Stimulated activated CD4-positive, alpha-beta T cell treated with anti-CD3 and anti-CD28 coated beads, Interleukin-15, amount 100 ng/mL, for 48 hours (primary cell): ENCODE results near the gene APOBEC2.

Experiments
- DNase-seq, 2 donors: peaks; one replicate each; pipeline ENCODE4 v3.0.0-alpha.2; 2020; ENCODE audit warnings: low read depth in 2 of 2

Gene APOBEC2

DNA sequence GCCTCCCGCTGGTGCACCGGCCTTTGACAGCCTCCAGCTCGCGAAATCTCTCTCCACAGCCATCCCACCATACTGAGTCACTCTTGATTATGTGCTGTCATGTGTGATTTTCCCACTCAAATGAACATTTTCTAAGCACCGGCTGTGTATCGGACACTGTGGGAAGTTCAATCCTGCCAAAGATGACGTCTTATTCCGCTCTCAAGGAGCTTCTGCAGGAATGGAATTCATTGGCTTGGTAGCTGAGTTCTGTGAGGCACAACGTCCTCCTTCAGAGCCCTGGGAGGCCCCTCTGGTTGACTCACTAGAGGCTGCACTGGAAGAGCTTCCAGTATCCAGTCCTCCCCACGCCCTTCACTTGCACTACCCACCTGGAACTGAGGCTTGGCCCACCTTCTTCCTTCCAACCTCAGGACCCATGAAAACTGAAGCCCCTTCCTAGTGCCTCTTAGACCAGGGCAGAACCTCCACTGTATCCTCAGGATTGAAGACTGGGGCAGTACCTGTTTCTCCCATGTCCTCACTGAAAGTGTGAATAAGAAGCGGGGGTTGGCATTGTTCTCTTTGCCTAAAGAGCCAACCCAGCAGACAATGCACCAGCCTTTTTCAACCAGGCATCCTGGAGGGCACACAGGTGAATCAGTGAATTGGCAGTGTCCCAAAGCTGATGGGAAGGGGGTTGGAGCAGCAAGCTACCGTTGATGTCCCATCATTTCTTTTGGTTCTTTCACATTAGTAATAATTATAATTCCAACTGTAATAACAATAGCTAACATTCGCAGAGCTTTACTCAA, 15.7 kb upstream of the APOBEC2 start:
- no peak for DNase-seq

DNA sequence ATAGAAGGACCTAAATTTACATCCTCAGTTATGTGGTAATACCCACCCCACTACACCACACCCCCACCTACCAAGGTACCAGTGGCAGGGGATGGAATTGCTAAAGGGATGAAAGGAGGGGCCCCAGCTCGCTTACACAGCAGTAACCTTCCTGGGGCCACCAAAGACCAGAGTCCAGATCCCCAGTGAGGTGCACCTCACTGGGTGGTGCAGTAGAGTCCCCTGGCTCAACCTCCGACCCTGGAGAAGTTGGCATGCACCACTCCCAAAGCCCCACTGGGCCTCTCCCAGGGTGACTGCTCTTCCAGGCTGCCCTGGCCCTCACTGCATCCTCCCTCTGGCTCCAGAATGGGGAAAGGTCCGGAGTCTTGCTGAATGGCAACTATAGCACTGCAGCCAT, 14.8 kb upstream of the APOBEC2 start:
- DNase-seq, result no peak

DNA sequence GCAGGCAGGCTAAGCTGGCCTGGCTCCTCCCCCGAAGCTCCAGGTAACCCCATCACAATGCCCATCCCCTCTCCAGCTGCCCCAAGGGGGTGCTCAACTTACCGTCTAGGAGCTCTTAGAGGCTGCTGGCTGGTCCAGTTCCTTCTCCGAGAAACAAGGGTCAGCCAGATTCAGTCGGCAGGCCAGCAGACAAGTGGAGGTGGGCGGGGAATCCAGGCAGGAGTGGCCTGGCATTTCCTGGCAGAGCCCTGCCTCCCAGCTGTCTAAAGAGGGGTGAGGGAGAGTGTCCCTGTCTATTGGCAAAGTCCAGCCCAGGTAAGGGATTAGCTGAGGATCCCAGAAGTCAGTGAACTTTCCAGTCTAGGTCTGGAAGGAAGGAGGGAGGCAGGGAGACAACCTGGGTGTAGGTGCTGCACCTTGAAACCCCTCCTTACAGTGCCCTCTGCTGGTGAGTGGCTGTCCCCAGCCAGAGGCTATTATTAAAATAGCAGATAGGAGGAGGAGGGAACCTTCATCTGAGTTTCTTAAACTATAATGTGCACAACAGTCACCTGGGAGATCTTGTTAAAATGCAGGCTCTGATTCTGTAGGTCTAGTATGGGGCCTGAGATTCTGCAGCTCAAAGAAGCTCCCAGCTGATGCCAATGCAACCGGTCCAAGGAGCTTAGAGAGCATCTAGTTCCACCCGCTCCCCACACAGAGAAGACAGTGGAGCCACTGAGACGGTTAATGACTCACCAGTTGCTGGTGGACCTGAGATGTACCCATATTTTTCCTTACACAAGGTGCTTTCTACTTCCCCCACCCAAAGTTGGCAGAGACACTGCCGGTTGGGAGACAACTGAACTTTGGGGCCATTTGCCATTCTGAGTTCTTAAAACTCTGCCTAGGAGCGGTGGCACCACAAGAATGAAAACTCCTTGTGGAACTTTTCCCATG, 13.7 kb upstream of the APOBEC2 start, which contains the start of gene UNC5CL:
UNC5CL (minus strand) TSS at position 162 of the 939 bp plus-strand sequence. CDS start 4,147 bp downstream, outside the sequence.
- DNase-seq, result peak; percentile 31 to 43

DNA sequence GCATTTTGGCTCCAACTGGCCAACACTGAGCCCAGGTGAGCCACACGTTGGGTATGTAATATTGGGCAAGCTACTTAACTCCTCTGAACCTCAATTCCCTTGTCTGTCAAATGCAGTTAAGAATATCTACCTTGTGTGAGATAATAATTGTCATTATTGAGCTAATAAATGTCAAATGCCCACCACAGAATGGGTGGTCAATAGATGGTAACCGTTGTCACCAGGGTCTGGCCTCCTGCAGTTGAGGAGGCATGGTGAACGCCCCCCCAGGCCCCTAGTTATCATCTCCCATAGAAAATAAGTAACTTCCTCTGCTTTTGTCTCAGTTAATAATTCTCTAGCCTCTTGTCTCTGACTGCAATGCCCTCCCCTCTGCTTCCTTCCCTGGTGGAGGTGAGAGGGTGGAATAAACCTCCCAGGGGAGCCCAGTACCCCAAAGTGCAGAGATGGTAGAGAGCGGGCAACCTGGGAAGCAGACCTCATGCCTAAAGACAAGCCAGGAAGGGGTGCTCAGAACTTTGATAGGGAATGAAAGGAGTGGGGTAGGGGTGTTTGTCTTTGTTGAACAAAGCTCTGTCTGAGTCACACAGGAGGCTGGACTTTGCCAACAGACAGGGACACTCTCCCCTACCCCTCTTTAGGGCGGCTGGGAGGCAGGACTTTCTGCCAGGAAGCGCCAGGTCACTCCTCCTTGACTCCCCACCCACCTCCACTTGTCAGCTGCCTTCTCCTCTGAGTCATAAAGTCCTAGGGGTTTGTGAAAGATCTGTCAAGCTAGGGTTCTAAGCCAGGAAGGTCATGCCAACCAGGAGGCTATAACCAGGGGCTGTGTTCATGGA, 12.7 kb upstream of the APOBEC2 start:
- DNase-seq, result no peak

DNA sequence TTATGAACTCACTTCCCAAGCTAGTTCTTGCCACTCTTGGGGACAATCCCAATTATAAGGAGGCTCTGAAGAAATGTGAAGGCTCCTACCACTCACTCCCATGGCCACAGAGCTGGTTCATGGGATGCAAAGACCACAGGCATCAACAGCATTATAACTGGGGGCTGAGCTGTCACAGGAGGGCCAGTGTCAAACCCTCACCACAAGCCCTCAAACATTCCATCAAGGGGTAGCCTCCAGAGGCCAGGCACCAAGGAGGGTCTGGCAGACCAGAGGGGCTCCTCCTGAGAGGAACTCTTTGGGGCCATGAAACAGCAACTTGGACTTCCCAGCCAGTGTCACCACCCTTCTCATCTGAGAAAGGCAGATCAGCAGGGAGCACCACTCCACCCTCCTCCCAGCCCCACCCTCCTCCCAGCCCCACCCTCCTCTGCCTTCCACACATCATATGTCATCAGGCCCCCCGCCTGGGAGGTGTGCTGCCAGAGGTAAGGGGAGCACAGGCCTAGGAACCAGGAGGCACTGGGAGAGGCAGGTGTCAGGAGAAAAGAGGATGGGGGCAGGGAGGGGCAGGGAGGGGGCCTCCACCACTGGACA, 12.0 kb upstream of the APOBEC2 start:
- DNase-seq, result no peak

DNA sequence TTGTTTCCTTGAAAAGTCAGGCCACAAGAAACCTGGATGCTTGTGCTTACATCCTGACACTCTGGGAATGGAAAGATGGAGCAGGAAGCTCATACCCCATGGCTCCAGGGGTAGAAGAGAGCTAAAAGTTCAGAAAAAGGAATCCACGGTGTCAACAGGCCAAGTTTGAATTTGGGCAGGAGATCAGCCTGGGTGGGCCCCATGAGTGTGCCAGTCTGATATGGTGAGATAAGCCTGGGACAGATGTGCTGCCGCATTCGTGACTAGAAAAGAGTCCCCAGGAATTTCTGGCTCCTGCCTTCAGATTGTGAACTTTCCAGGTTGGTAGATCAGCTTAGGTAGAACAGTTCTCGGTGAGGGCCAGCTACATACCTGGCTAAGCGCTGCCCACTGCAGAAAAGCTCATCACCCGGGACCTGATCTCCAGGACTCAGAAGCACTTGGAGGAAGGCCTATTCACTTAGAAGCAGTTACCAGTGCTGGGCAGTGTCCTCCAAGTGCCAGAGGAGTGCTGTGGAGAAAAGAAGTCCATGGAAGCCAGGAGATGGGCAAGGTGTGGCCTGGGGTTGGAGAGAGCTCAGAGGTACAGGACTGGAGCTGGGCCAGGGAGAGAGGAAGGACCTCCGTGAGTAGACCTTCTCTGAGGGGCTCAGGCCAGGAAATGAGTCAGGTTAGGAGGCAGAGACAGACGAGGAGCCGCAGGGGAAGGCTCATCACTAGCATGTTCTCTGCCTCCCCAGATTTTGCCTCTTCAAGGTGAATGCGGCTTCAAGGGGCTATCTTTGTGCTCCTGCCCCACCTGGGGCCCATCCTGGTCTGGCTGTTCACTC, 10.6 kb upstream of the APOBEC2 start, which contains the start of gene TSPO2:
TSPO2 (plus strand) TSS at position 242 of the 830 bp plus-strand sequence; CDS start at position 761, 519 bp downstream.
- DNase-seq, result no peak

DNA sequence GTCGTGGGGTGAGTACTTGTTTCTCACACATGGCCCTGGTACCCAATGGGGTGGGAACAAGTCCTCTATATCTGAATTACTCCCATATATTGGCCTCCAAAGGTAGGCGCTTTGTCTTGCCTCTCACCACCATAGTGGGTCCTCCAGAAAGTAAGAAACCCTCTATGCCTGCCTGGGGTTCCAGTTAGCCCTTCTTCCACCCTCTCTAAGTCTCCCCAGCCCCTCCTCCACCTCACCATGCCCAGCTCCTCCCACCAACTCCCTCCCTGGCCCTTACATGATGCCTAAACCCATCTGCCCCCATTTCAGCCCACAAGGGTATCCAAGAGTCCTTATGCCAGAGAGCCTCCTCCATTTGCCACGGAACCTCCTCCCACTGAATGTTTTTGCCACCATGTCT, 9.9 kb upstream of the APOBEC2 start:
- DNase-seq, result no peak

DNA sequence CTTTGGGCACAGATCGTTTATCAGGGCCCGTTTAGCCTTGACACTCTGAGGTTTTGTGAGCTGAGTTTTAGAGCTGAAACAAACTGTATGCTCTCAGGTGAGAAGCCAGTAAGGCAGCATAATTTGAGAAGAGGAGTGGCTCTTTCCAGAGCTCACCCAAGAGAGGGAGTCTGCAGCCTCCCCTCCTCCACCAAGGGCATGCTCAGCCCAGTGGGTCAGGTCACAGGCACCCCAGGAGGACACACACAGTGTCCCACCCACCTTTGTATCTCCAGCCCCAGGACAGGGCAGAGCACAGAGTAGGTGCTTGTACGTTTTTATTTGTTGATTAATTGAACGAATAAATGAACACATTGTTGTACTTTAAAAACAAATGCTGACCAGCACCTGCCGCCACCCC, 7.3 kb upstream of the APOBEC2 start:
- DNase-seq, result no peak

DNA sequence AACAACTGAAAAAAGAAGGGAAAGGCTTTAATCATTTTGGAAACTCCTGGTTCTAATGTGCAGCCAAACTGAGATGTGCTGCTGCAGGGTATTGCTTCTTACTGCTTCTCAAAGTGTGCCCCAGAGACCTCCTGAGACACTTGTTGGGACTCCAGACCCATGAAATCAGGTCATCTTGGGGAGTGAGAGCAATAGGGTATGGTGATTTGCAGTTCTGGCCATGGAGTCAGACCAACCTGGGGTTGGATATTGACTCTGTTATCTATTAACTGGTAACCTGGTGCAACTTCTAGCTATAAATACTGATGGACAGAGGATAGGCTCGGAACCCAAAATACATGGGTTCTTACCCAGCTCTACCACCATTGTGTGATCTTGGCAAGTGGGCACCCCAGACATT, 6.9 kb upstream of the APOBEC2 start:
- no peak for DNase-seq

DNA sequence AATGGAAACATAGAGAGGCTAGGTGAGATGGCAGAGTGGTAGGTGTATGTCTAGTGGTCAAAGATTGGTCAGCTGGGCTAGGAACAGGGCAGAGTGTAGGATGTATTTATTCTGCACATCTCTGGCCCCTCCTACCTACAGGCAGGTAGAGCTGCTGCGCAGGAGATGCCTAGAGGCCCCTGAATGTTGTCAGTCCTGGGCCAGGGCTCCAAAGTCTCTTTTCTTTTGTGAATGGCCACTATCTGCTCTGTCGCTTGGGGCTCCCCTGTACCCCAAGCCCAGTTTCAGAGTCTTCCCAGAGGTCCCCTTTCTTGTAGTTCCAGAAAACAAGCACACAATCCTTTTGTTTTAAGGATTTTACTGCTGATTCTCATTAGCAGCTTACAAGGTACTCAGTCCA, 5.7 kb upstream of the APOBEC2 start:
- DNase-seq, result no peak

DNA sequence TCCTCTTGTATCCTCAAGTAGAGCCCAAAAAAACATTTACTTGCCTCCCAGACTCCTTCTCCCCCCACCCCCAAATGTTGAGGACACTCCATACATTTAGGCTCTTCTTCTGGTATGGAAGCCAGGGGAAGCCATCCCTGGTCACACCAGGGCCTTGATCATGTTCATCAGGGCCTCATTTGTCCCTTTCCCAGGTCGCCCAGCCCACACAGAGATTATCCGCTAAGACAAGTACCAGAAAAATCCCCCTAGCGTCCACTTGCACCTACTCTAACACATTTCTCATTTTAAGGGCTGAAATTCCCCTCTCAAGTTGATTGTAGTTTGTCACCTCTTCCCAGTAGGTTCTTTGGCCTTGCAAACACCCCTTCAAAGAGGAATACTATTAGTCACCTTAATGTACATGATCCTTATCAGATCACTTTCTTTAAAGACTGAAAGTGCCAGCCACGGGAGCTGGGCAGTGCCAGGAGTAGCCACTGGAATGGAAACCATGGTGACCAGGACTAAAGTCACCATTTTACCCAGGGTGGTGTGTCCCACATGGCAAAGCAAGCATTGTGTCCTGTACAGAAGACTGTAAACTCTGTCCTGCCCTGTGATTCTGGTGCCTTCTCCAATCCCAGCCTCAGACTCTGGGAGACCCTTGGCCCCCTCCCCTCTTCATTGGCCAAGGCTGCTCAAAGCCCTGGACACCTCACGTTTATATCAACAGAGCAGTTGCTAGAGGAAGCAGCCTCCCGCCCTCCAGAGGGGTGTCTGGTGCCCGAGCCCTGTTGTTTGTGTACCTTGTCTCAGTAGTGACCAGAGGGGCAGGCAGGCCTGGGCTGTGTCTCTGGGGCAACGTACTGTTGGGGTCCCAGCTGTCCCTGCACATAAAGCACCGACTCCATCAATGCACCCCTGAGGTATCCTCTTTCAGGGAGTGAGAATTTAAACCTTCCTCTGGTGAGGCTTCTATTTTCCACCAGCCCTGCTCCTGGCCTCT, 5.0 kb upstream of the APOBEC2 start:
- DNase-seq, result no peak

DNA sequence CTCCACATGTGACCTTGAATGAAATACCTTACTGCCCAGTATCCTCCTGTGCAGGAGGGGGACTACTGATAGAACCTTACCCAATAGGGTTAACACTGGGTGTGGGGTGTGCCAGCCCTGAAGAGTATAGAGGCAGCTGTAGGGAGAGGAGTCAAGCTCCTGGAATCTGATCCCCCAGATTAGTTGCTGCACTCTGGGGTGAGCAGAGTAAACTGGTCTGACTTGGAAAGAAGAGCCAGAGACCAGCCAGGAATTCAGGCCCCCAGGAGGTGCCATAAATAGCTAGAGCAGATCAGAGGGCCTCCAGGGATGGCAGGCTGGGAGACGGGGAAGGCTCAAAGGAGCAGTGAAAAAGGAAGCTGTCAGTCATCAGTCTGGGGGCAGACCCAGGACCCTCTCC, 3.5 kb upstream of the APOBEC2 start:
- no peak for DNase-seq

DNA sequence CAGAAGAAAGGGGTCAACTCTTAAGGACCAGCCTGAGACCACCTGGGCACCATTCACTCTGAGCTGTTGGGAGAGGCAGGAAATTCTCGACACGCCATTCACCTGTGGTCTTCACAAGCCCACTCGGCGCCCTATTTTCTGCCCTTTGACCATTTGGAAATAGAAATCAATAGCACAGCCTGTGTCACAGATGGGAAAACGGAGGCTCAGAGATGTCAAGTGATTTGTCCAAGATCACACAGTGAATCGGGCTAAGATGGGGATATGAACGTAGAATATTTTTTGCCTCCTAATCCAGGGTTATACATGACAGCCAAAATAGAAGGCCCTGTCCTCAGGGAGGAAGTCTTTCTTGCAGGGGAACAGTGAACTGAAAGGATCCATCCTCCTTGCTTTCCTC, 3.0 kb upstream of the APOBEC2 start:
- DNase-seq, result no peak

DNA sequence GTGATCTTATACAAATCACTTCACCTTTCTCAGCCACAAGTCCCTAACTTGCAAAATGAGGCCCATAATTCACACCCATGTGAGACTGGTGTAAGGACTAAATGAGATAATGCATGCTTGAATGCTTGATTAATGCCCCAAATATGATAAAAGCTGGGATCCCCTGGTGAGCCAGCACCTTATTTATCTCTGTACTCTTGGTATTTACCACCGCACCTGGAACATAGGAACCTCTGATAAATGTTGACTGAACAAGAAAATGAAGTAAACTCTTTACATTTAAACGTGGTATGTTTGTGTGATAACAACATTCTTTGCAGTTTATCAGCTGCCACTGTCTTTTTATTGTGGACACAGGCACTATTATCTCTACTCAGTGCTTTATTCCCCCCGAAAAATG, 2.5 kb upstream of the APOBEC2 start:
- no peak for DNase-seq

DNA sequence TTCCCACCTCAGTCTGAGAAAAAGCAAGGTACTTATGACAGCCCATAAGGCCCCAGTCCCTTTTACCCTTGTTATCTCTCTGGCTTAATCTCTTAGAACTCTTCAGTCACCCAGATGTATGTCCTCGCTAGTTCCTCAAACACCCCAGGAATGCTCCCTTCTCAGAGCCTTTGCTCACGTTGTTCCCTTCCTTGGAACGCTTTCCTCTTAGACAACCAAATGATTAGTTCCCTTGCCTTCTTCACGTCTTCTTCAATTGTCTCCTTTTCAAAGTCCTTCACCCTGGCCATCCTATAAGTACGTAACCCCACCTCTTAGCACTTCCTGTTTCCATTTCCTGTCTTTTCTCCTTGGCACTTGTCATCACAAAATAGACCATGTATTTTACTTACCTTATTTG, 1.1 kb upstream of the APOBEC2 start:
- no peak for DNase-seq

DNA sequence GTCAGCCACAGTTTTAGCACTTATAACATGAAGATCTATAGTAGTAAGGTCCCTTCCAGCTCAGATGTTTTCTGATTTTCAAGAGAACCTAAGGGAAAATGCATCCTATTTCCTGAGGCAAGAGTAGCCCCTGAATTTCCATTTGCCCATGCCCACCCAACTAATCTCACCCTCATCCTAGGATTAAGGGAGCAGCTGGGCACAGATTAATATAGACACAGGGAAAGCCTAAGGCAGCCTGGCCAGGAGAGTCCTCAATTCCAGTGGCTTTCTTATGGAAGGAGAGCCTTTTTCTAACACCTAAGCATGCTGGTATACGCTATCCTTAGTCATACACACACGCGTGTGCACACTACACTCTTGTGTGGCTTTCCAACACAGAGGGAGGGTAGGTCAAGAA, 1.5 kb downstream of the APOBEC2 start:
- DNase-seq, result no peak

DNA sequence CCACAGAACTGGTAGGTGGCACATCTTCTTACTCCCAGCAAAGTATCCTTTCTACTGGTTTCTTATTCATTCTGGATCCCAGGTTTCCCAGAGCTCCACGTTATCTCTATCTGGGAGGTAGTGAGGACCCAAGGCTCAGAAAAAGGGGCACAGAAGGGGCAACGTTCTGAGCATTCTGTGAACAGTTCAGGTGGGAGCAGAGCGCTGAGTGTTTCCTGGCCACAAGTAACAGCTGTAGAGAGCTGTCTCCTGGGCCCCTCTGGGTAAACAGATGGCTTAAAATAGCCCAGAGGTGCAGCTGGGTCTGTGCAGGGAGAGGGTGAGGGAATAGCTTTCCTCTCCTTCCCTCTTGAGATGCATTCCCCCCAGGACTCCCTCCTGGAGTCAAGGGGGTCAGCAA, 2.1 kb downstream of the APOBEC2 start:
- no peak for DNase-seq

DNA sequence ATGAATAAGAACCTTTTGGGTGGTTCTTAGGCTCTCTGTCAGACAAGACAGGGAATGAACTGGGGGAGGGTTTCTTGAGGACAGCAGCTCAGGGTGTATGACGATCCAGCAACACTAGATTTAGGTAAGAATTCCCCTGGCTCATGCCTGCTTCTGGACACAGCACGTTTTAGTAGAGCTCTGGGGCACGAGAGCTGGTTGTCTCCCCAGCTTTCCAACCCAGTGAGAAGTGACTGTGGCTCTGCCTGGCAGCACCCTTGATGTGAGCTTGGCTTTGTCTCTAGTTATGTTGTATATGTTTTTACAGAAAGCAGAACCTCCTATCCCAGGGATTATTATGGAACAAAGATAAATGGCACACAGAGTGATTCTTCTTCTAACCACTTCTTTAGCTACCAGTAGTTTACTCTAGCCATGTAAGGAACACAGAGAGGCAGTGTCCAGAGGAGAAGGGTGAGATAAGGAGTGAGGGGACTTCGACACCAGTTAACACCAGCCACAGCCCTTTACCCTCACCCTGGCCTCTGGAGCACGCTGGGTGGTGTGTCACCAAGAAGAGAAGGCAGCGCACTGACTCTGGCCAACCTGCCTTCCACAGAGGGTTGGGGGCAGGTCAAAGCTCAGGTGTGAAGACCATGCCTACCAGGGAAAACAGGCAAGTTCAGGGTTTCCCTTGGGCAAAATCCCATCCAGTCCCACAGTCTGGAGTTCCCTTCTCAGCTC, 3.9 kb downstream of the APOBEC2 start:
- DNase-seq, result no peak

DNA sequence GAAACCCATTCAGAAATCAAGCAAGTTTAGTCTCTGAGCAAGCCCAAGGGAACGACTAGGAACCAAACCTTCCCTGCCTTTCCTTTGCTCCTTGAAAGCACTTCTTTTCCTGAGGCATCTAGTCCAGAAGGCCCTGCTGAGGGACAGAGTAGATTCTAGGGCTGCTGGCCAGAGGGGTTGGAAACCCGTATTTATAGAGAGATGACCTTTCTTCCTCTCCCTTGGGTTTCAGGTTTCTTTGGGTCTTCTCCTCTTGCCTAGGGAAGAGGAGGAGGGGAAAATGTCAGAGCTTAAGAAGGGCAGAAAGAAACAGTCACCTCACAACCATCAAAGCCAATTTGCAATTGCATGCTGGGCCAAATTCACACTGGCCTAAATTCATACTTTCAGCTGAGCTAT, 5.8 kb downstream of the APOBEC2 start:
- no peak for DNase-seq
